HepG2 (cell line): ENCODE measurements around the gene ATP23. TPM values are rescaled to one million over a fixed set of nuclear protein-coding genes. Genes with fewer than 3 reads are reported as not detected.

Source experiments
- ATF7 ChIP-seq, 2 experiments: fragments of 450-650 bp in 1 of 2; sonication (generic) in 1 of 2; formaldehyde crosslinking in 1 of 2; IDR thresholded peaks; 2 replicates each; pipeline versions ENCODE4 v1.4.0 to v1.6.1; 2016 to 2020; ENCODE audit warnings: antibody characterized with exemption in 1 of 2, mild to moderate bottlenecking in 1 of 2, missing genetic modification reagents in 1 of 2
- ELF1 ChIP-seq: sonication (generic); formaldehyde crosslinking; IDR thresholded peaks from 2 replicates; pipeline ENCODE4 v1.4.0; 2020; ENCODE audit warnings: missing genetic modification reagents
- GLI4 ChIP-seq: sonication (generic); formaldehyde crosslinking; IDR thresholded peaks from 2 replicates; pipeline ENCODE4 v1.5.1; 2020; ENCODE audit warnings: missing genetic modification reagents, mild to moderate bottlenecking, moderate library complexity, borderline replicate concordance
- JUN ChIP-seq: sonication (generic); formaldehyde crosslinking; IDR thresholded peaks from 2 replicates; pipeline ENCODE4 v1.4.0; 2020; ENCODE audit warnings: mild to moderate bottlenecking, missing genetic modification reagents
- MAF1 ChIP-seq: sonication (generic); formaldehyde crosslinking; IDR thresholded peaks from 2 replicates; pipeline ENCODE4 v1.5.0; 2020; ENCODE audit warnings: missing genetic modification reagents, borderline replicate concordance
- SIN3A ChIP-seq: IDR thresholded peaks from 2 replicates; pipeline ENCODE4 v1.6.1; 2011; ENCODE audit warnings: low read depth, mild to moderate bottlenecking, control low read depth, low read length, borderline replicate concordance
- YEATS4 ChIP-seq: sonication (generic); formaldehyde crosslinking; IDR thresholded peaks from 2 replicates; pipeline ENCODE4 v1.4.0; 2020; ENCODE audit warnings: missing genetic modification reagents, borderline replicate concordance
- ZNF282 ChIP-seq: fragments of 450-650 bp; IDR thresholded peaks from 2 replicates; pipeline ENCODE4 v1.6.1; 2018; ENCODE audit not compliant: partially characterized antibody
- ZNF329 ChIP-seq: sonication (generic); formaldehyde crosslinking; IDR thresholded peaks from 2 replicates; pipeline ENCODE4 v1.9.0; 2021; ENCODE audit warnings: low read depth, mild to moderate bottlenecking, missing genetic modification reagents
- ZNF772 ChIP-seq: sonication (generic); formaldehyde crosslinking; IDR thresholded peaks from 2 replicates; pipeline ENCODE4 v1.5.0; 2020; ENCODE audit warnings: mild to moderate bottlenecking, missing genetic modification reagents
- ZSCAN21 ChIP-seq: sonication (generic); formaldehyde crosslinking; IDR thresholded peaks from 2 replicates; pipeline ENCODE4 v1.8.0; 2022; ENCODE audit warnings: mild to moderate bottlenecking, missing genetic modification reagents, moderate library complexity, borderline replicate concordance
- polyA plus RNA-seq, 8 experiments: library from polyadenylated mRNA; depleted of rRNA in 3 of 8; stranded (reverse) in 7 of 8; unstranded in 1 of 8; fragments of >200 nt; fragmentation: Illumina TruSeq in 4 of 8; extraction: Trizol in 4 of 8; gene quantifications; 2 replicates each; pipeline versions ENCODE4 v1.2.1 to v1.2.3, GENCODE V29; 2011 to 2016; ENCODE audit warnings: low read depth in 4 of 8, missing spikeins in 1 of 8, mixed read lengths in 1 of 8; ENCODE audit not compliant: insufficient read depth in 1 of 8
- total RNA-seq, 5 experiments: library from RNA; depleted of rRNA; stranded (reverse); fragments of >200 nt; fragmentation: Illumina TruSeq; extraction: Trizol; gene quantifications; 2 replicates each; pipeline ENCODE4 v1.2.3, GENCODE V29; 2016; ENCODE audit warnings: low read depth in 1 of 5
- TF ChIP-seq, protein P1 (sequence below): sonication (generic); formaldehyde crosslinking; IDR thresholded peaks from 2 replicates; pipeline ENCODE4 v1.9.0; 2021; ENCODE audit warnings: missing genetic modification reagents, borderline replicate concordance
- TF ChIP-seq, protein P2 (sequence below): sonication (generic); formaldehyde crosslinking; IDR thresholded peaks from 2 replicates; pipeline ENCODE4 v1.5.0; 2020; ENCODE audit warnings: missing genetic modification reagents
- TF ChIP-seq, protein P3 (sequence below): IDR thresholded peaks from 2 replicates; pipeline ENCODE4 v1.6.1; 2016
- TF ChIP-seq, protein P4 (sequence below): sonication (generic); formaldehyde crosslinking; IDR thresholded peaks from 2 replicates; pipeline ENCODE4 v1.5.0; 2020; ENCODE audit warnings: mild to moderate bottlenecking, missing genetic modification reagents
- TF ChIP-seq, protein P5 (sequence below): sonication (generic); IDR thresholded peaks from 2 replicates; pipeline ENCODE4 v1.6.1; 2016; ENCODE audit warnings: low read depth, borderline replicate concordance
- TF ChIP-seq, protein P6 (sequence below): sonication (generic); formaldehyde crosslinking; IDR thresholded peaks from 2 replicates; pipeline ENCODE4 v1.4.0; 2020; ENCODE audit warnings: missing genetic modification reagents, borderline replicate concordance

The ATP23 gene
- total and polyA plus RNA-seq, 2 of the 13 experiments (the other 11 are each of a cell fraction or from before 2014, with no cell fraction given), result 12.1 to 14.7 TPM

DNA sequence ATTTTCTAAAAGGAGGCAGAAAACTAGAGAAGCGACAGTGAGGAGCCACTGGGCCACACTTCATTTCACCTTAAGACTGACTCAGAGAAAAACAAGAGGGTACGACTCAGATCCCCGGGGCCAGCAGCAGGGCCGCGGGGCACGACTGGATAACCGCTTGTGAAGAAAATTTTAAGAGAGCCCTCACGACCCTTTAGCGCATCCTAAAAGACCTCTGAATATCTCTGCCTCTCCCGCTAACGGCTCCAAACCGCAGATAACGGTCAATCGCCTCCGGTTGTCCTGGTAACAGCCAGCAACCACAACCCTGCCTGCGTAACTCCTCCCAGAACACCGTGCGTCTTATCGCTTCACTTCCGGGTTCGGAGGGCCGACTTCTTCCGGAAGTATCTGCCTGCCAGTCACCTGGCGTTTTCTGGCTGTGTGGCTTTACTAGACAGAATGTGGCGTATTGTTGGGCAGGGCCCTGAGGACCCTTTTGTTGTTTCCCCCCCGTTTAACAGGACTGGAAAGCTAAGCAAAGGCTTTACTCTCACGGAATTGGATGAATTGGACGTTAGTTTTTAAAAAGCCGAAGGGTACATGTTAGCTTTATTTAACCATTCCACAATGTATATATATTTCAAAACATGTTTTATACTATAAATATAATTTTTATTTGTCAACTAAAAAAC, 5.4 kb upstream of the ATP23 start (continued):
- TF ChIP-seq, protein P1, sequence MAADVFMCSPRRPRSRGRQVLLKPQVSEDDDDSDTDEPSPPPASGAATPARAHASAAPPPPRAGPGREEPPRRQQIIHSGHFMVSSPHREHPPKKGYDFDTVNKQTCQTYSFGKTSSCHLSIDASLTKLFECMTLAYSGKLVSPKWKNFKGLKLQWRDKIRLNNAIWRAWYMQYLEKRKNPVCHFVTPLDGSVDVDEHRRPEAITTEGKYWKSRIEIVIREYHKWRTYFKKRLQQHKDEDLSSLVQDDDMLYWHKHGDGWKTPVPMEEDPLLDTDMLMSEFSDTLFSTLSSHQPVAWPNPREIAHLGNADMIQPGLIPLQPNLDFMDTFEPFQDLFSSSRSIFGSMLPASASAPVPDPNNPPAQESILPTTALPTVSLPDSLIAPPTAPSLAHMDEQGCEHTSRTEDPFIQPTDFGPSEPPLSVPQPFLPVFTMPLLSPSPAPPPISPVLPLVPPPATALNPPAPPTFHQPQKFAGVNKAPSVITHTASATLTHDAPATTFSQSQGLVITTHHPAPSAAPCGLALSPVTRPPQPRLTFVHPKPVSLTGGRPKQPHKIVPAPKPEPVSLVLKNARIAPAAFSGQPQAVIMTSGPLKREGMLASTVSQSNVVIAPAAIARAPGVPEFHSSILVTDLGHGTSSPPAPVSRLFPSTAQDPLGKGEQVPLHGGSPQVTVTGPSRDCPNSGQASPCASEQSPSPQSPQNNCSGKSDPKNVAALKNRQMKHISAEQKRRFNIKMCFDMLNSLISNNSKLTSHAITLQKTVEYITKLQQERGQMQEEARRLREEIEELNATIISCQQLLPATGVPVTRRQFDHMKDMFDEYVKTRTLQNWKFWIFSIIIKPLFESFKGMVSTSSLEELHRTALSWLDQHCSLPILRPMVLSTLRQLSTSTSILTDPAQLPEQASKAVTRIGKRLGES (CRISPR knock-in tag), result no peak
- TF ChIP-seq JUN (CRISPR knock-in tag) (no peak), ATF7 (IDR thresholded peaks at IDR 0.05) (no peak), ATF7 (CRISPR knock-in tag; IDR thresholded peaks at IDR 0.05) (peak; percentile 47; the same call in 1 of the 2 replicates), YEATS4 (peak; percentile 31; the same call in 1 of the 2 replicates), MAF1 (CRISPR knock-in tag) (no peak), GLI4 (CRISPR knock-in tag) (no peak), ZNF329 (CRISPR knock-in tag) (no peak), ZSCAN21 (no peak), ELF1 (CRISPR knock-in tag) (peak; percentile 99), SIN3A (peak; percentile 95), ZNF772 (CRISPR knock-in tag) (no peak), ZNF282 (no peak)
- TF ChIP-seq, protein P2, sequence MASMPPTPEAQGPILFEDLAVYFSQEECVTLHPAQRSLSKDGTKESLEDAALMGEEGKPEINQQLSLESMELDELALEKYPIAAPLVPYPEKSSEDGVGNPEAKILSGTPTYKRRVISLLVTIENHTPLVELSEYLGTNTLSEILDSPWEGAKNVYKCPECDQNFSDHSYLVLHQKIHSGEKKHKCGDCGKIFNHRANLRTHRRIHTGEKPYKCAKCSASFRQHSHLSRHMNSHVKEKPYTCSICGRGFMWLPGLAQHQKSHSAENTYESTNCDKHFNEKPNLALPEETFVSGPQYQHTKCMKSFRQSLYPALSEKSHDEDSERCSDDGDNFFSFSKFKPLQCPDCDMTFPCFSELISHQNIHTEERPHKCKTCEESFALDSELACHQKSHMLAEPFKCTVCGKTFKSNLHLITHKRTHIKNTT (CRISPR knock-in tag), result no peak
- TF ChIP-seq, protein P3, sequence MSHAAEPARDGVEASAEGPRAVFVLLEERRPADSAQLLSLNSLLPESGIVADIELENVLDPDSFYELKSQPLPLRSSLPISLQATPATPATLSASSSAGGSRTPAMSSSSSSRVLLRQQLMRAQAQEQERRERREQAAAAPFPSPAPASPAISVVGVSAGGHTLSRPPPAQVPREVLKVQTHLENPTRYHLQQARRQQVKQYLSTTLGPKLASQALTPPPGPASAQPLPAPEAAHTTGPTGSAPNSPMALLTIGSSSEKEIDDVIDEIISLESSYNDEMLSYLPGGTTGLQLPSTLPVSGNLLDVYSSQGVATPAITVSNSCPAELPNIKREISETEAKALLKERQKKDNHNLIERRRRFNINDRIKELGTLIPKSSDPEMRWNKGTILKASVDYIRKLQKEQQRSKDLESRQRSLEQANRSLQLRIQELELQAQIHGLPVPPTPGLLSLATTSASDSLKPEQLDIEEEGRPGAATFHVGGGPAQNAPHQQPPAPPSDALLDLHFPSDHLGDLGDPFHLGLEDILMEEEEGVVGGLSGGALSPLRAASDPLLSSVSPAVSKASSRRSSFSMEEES (CRISPR knock-in tag), result no peak
- TF ChIP-seq, protein P4, sequence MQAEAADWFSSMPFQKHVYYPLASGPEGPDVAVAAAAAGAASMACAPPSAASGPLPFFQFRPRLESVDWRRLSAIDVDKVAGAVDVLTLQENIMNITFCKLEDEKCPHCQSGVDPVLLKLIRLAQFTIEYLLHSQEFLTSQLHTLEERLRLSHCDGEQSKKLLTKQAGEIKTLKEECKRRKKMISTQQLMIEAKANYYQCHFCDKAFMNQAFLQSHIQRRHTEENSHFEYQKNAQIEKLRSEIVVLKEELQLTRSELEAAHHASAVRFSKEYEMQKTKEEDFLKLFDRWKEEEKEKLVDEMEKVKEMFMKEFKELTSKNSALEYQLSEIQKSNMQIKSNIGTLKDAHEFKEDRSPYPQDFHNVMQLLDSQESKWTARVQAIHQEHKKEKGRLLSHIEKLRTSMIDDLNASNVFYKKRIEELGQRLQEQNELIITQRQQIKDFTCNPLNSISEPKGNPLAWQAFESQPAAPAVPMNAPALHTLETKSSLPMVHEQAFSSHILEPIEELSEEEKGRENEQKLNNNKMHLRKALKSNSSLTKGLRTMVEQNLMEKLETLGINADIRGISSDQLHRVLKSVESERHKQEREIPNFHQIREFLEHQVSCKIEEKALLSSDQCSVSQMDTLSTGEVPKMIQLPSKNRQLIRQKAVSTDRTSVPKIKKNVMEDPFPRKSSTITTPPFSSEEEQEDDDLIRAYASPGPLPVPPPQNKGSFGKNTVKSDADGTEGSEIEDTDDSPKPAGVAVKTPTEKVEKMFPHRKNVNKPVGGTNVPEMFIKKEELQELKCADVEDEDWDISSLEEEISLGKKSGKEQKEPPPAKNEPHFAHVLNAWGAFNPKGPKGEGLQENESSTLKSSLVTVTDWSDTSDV, result no peak
- TF ChIP-seq, protein P5, sequence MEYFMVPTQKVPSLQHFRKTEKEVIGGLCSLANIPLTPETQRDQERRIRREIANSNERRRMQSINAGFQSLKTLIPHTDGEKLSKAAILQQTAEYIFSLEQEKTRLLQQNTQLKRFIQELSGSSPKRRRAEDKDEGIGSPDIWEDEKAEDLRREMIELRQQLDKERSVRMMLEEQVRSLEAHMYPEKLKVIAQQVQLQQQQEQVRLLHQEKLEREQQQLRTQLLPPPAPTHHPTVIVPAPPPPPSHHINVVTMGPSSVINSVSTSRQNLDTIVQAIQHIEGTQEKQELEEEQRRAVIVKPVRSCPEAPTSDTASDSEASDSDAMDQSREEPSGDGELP, result peak; percentile 87; the same call in 1 of the 2 replicates
- TF ChIP-seq, protein P6, sequence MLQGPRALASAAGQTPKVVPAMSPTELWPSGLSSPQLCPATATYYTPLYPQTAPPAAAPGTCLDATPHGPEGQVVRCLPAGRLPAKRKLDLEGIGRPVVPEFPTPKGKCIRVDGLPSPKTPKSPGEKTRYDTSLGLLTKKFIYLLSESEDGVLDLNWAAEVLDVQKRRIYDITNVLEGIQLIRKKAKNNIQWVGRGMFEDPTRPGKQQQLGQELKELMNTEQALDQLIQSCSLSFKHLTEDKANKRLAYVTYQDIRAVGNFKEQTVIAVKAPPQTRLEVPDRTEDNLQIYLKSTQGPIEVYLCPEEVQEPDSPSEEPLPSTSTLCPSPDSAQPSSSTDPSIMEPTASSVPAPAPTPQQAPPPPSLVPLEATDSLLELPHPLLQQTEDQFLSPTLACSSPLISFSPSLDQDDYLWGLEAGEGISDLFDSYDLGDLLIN, result no peak
